ENCODE measurements around the gene DAPK2.
"Not testable (repeated sequence)": the region's sequence is repeated elsewhere in the genome, so short reads cannot be mapped to it uniquely, and the experiment has no call there.

Gene DAPK2

GRCh38 chr15:64046421-64047153 is at the start of gene DAPK2:
TSS of gene DAPK2 (minus strand) at chr15:64046485. CDS start at chr15:64040261, 6,224 bp downstream.
- in situ Hi-C loops (cut with MboI; ENCODE audit: low sequenced_read_pairs): no loop called here

GRCh38 chr15:64095431-64095794 is 49.1 kb upstream of the DAPK2 start:
- in situ Hi-C loops (cut with MboI; ENCODE audit: low sequenced_read_pairs): no loop called here

GRCh38 chr15:64093627-64094417 is 47.5 kb upstream of the DAPK2 start, which contains the start of gene CIAO2A:
TSS of gene CIAO2A (minus strand) at chr15:64093838. CDS start at chr15:64093768, 70 bp downstream.
- in situ Hi-C loops (cut with MboI; ENCODE audit: low sequenced_read_pairs): no loop called here

- in situ Hi-C loops (cut with MboI; ENCODE audit: low sequenced_read_pairs): no loop called here
These were observed 46.8 kb upstream of the DAPK2 start for GRCh38 chr15:64092864-64093626.

GRCh38 chr15:64092075-64092820 is 46.0 kb upstream of the DAPK2 start:
- in situ Hi-C loops (cut with MboI; ENCODE audit: low sequenced_read_pairs): no loop called here

- in situ Hi-C loops (cut with MboI; ENCODE audit: low sequenced_read_pairs): no loop called here
These were observed 44.2 kb upstream of the DAPK2 start for GRCh38 chr15:64090527-64090926.

GRCh38 chr15:64089543-64090280 is 43.4 kb upstream of the DAPK2 start:
- in situ Hi-C loops (cut with MboI; ENCODE audit: low sequenced_read_pairs): no loop called here

GRCh38 chr15:64082757-64083156 is 36.5 kb upstream of the DAPK2 start:
- in situ Hi-C loops (cut with MboI; ENCODE audit: low sequenced_read_pairs): no loop called here

- in situ Hi-C loops (cut with MboI; ENCODE audit: low sequenced_read_pairs): not testable (repeated sequence)
These were observed 27.2 kb upstream of the DAPK2 start for GRCh38 chr15:64073496-64073895.

GRCh38 chr15:64072812-64073211 is 26.5 kb upstream of the DAPK2 start:
- in situ Hi-C loops (cut with MboI; ENCODE audit: low sequenced_read_pairs): no loop called here

GRCh38 chr15:64071931-64072765 is 25.9 kb upstream of the DAPK2 start:
- in situ Hi-C loops (cut with MboI; ENCODE audit: low sequenced_read_pairs): no loop called here

GRCh38 chr15:64070965-64071851 is 24.9 kb upstream of the DAPK2 start:
- in situ Hi-C loops (cut with MboI; ENCODE audit: low sequenced_read_pairs): no loop called here

- in situ Hi-C loops (cut with MboI; ENCODE audit: low sequenced_read_pairs): no loop called here
These were observed 23.8 kb upstream of the DAPK2 start for GRCh38 chr15:64070106-64070505.

- in situ Hi-C loops (cut with MboI; ENCODE audit: low sequenced_read_pairs): no loop called here
These were observed 21.8 kb upstream of the DAPK2 start for GRCh38 chr15:64068133-64068532.

- in situ Hi-C loops (cut with MboI; ENCODE audit: low sequenced_read_pairs): no loop called here
These were observed 21.3 kb upstream of the DAPK2 start for GRCh38 chr15:64067564-64068030.

GRCh38 chr15:64066451-64066850 is 20.2 kb upstream of the DAPK2 start:
- in situ Hi-C loops (cut with MboI; ENCODE audit: low sequenced_read_pairs): no loop called here

- in situ Hi-C loops (cut with MboI; ENCODE audit: low sequenced_read_pairs): no loop called here
These were observed 14.4 kb upstream of the DAPK2 start for GRCh38 chr15:64060716-64061115.

- in situ Hi-C loops (cut with MboI; ENCODE audit: low sequenced_read_pairs): not testable (repeated sequence)
These were observed 12.8 kb upstream of the DAPK2 start for GRCh38 chr15:64059104-64059503.
